ES-I3 (cell line): ENCODE measurements around the gene TP53BP2.
"Not testable (repeated sequence)": the region's sequence is repeated elsewhere in the genome, so short reads cannot be mapped to it uniquely, and the experiment has no call there.

Experiments used
- H3K36me3 ChIP-seq: 2 replicates; pipeline ENCODE4 v1.6.1; 2013; ENCODE audit warnings: mild to moderate bottlenecking, low read length, control low read depth, moderate library complexity; ENCODE audit not compliant: insufficient read depth
- H3K4me1 ChIP-seq: 2 replicates; pipeline ENCODE4 v1.6.1; 2013; ENCODE audit warnings: mild to moderate bottlenecking, control low read depth, low read length; ENCODE audit not compliant: insufficient read depth
- H3K9ac ChIP-seq: 2 replicates; pipeline ENCODE4 v1.6.1; 2013; ENCODE audit warnings: low read depth, mild to moderate bottlenecking, low read length, moderate library complexity
- H3K9me3 ChIP-seq: 2 replicates; pipeline ENCODE4 v1.6.1; 2013; ENCODE audit warnings: mild to moderate bottlenecking, low read length, moderate library complexity; ENCODE audit not compliant: control insufficient read depth, insufficient read depth

Gene TP53BP2

DNA sequence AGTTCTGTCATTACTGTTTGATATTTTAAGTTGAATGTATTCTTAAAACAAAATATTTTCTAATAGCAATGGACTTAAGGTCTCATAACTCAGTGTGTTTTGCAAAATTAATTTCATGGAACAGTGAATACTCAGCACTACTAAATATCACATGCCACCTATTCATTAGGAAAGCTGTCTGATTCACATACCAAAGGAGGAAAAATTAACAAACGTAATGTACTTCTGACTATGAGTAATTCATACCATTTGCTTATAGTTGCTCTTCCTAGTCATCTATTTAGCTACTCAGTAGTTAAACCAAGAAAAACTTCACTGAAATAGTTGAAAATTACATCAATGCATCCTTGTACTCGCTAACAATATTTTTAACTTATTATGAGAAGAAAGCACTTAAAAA is 35.2 kb downstream of the TP53BP2 start:
- Histone ChIP-seq H3K9ac (no peak overlapping the region), H3K9me3 (no peaks in the 10 kb centered on the region), H3K36me3 (no peaks in the 10 kb centered on the region; the same call in 1 of the 2 replicates), H3K4me1 (no peaks in the 10 kb centered on the region)

GRCh38 chr1:223809905-223810304 is 35.8 kb downstream of the TP53BP2 start:
- H3K9ac ChIP-seq, H3K4me1 ChIP-seq, H3K36me3 ChIP-seq, H3K9me3 ChIP-seq: not testable (repeated sequence)

GRCh38 chr1:223803211-223803610 is 42.5 kb downstream of the TP53BP2 start:
- no peak overlapping the region for H3K9ac ChIP-seq
- H3K9me3 ChIP-seq, result no peaks in the 10 kb centered on the region
- no peaks in the 10 kb centered on the region for H3K4me1 ChIP-seq
- H3K36me3 ChIP-seq, result peaks cover 22% of the 10 kb centered on the region

DNA sequence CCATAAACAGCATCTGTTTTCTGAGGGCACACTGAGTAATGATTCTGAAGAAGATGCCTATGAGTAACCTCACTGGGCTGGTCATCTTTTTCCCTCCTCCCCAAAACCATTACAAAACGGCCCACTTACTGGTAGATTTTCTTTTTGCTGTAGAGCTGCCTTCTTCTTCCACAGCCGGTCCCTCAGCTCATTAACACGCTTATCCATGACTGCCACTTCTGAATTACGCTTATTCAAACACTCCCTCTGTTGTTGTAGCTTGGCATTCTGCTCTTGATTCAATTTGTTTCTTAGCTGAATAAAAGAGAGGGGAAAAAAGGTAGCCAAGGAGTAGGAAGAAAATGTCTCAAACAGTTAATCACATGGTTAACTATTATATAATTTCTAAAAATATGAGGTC is 43.1 kb downstream of the TP53BP2 start:
- Histone ChIP-seq H3K4me1 (no peaks in the 10 kb centered on the region), H3K9me3 (no peaks in the 10 kb centered on the region), H3K36me3 (peaks cover 25% of the 10 kb centered on the region), H3K9ac (no peak overlapping the region)

DNA sequence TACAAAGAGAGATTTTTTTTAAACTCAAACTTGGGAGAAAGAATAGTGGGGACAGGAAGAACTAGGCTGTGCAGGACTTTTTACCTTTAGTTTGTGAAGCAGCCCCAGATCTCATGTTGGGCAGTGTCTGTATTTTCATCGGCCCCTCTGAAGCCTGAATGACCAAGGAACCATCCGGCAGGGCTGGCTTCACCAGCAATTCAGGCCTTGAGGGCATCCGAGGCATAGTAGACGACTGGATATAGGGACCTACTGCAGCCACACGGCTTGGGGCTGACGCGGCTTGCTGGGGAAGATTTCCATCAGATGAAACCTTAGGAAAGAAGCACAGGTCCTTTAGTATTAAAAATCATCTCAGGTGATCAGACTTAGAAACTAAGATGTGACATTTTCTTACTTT is 43.7 kb downstream of the TP53BP2 start:
- no peaks in the 10 kb centered on the region for H3K9me3 ChIP-seq
- no peaks in the 10 kb centered on the region for H3K4me1 ChIP-seq
- H3K9ac ChIP-seq, result no peak overlapping the region
- peaks cover 25% of the 10 kb centered on the region for H3K36me3 ChIP-seq

DNA sequence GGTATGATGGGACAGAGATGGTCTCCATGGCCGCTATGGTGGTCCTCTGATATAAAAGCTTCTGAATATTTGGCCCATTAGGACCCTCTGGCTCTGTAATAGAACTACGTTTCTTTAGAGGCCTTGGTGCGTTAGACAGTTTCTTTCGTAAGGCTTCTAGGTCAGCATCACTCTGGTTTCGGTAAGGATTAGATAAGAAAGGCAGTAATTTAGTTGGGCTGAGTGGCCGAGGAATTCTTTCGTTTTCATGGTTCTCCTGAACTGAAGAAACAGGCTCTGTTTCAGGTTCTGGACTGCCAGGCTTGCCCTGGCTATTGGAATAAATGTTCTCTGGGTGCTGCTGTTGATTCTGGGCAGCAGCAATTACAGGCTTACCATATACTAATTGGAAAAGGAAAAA is 49.5 kb downstream of the TP53BP2 start:
- Histone ChIP-seq H3K9me3 (no peaks in the 10 kb centered on the region), H3K36me3 (peaks cover 24% of the 10 kb centered on the region), H3K4me1 (no peaks in the 10 kb centered on the region), H3K9ac (no peak overlapping the region)

GRCh38 chr1:223794136-223794880 is 51.4 kb downstream of the TP53BP2 start:
- Histone ChIP-seq H3K36me3 (peaks cover 21% of the 10 kb centered on the region), H3K9me3 (no peaks in the 10 kb centered on the region), H3K9ac (no peak overlapping the region), H3K4me1 (no peaks in the 10 kb centered on the region)

DNA sequence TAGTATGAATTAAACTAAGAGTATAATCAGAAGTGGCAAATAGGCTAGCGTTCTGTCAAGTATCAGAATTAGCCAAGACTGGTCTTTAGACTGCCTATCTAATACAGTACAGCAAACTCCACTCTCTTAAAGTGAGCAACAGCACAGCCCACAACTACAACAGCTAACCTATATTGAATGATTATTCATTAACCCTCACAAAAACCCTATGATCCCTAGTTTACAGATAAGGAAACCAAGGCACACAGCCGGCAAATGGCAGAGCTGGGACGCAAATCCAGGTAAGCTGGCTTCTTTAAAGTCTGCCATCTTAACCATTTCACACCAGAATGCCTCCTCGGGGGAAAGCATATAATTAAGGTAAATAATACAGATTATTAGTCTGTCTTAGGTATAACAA is 52.0 kb downstream of the TP53BP2 start:
- H3K9me3 ChIP-seq, result no peaks in the 10 kb centered on the region
- H3K9ac ChIP-seq, result no peak overlapping the region
- peaks cover 21% of the 10 kb centered on the region for H3K36me3 ChIP-seq
- no peaks in the 10 kb centered on the region for H3K4me1 ChIP-seq

GRCh38 chr1:223792046-223792445 is 53.7 kb downstream of the TP53BP2 start:
- H3K36me3 ChIP-seq, result peaks cover 15% of the 10 kb centered on the region; the same call in 1 of the 2 replicates
- H3K9ac ChIP-seq, result no peak overlapping the region
- no peaks in the 10 kb centered on the region for H3K4me1 ChIP-seq
- no peaks in the 10 kb centered on the region for H3K9me3 ChIP-seq

- no peak overlapping the region for H3K9ac ChIP-seq
- peaks cover 8% of the 10 kb centered on the region; the same call in 1 of the 2 replicates for H3K36me3 ChIP-seq
- no peaks in the 10 kb centered on the region for H3K4me1 ChIP-seq
- H3K9me3 ChIP-seq, result no peaks in the 10 kb centered on the region
Observed at GRCh38 chr1:223788746-223789415, 56.9 kb downstream of the TP53BP2 start.

GRCh38 chr1:223785808-223786207 is 59.9 kb downstream of the TP53BP2 start:
- no peak overlapping the region for H3K9ac ChIP-seq
- no peaks in the 10 kb centered on the region for H3K4me1 ChIP-seq
- H3K36me3 ChIP-seq, result no peaks in the 10 kb centered on the region
- H3K9me3 ChIP-seq, result no peaks in the 10 kb centered on the region

DNA sequence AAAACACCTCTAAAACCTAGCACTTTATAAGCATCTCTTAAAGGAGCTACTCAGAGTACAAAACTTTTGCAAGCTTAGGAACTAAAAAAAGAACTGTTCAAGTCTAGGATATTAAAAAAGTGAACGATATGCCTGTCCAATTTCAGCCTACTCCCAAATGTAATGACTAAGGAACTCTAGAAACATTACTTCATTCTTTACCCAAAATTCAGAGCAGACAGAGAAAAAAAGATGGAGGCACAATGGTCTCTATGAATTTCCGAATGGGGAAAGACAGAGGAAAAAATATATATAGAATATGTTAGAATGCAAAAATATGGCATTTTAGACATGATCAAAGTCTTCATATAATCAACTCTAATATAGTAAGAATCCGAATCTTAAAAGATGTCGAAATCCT is 61.2 kb downstream of the TP53BP2 start:
- Histone ChIP-seq H3K9ac (no peak overlapping the region), H3K36me3 (peaks cover 3% of the 10 kb centered on the region; the same call in 1 of the 2 replicates), H3K4me1 (no peaks in the 10 kb centered on the region), H3K9me3 (no peaks in the 10 kb centered on the region)

- peaks cover 3% of the 10 kb centered on the region for H3K36me3 ChIP-seq
- no peaks in the 10 kb centered on the region for H3K9me3 ChIP-seq
- no peak overlapping the region for H3K9ac ChIP-seq
- H3K4me1 ChIP-seq, result no peaks in the 10 kb centered on the region
Observed at GRCh38 chr1:223783676-223784075, 62.1 kb downstream of the TP53BP2 start.

- no peaks in the 10 kb centered on the region for H3K9me3 ChIP-seq
- no peaks in the 10 kb centered on the region for H3K4me1 ChIP-seq
- peaks cover 9% of the 10 kb centered on the region for H3K36me3 ChIP-seq
Observed at GRCh38 chr1:223780949-223781348, 64.8 kb downstream of the TP53BP2 start.

GRCh38 chr1:223780318-223780717 is 65.4 kb downstream of the TP53BP2 start:
- Histone ChIP-seq H3K36me3 (peaks cover 9% of the 10 kb centered on the region), H3K9ac (no peak overlapping the region), H3K9me3 (no peaks in the 10 kb centered on the region), H3K4me1 (no peaks in the 10 kb centered on the region)

More at GRCh38 chr1:223780949-223781348, 64.8 kb downstream of the TP53BP2 start:
- H3K9ac ChIP-seq, result no peak overlapping the region
